ENCODE results near the gene KCNMB4.

GRCh38 chr12:70469221-70469820 is 103.2 kb downstream of the KCNMB4 start:
- TF ChIP-seq CTCF (IDR thresholded peaks at IDR 0.05) (no peak), POLR2AphosphoS5 (IDR thresholded peaks at IDR 0.05) (no peak)

Data from transverse colon (tissue), 4 donors.